Kasumi-1 (cell line): ENCODE measurements around the gene SIPA1L3.

Experiments
- DNase-seq, 2 experiments: peaks; one replicate each; lab custom pipeline; 2025; lab: John Stamatoyannopoulos, UW

The SIPA1L3 gene

DNA sequence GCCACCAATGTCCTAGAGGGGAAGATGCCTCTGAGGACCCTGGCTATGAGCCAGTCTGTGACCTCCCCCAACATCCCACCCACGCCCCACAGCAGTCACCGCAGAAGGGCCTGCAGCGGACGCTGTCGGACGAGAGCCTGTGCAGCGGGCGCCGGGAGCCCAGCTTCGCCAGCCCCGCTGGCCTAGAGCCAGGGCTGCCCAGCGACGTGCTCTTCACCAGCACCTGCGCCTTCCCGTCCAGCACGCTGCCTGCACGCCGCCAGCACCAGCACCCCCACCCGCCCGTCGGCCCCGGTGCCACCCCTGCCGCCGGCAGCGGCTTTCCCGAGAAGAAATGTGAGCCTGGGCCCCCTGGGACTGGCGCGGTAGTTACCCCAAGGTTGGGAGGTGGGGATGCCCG, 286.4 kb downstream of the SIPA1L3 start:
- DNase-seq, result no peak

DNA sequence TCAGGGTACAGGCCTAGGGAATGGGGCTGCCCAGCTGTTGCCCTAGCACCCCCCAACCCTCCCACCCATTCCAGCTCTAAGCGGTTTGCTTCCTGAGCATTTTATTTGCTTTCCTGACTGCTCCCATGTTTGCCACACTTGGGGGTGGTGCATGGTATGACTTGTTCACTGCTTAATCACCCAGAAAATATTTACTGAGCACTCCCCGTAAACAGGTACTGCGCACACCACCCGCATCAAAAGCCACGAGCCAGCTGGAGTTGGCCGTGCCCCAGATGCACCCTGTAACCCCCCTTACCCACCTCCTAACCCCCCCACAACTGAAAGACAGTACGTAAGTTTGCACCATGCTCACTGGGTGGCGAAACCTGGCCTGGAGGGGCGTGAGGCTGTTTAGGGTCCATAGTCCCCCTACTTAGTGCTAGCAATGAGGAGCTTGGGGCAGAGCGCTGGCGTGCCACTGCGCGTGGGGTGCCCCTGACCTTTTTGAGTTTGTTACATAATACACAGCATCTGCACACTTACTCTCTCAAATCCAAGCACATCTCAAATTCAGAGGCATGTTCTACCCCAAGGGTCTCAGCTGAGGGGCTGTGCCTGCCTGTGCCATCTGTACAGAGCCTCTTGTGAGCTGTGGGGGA, 287.2 kb downstream of the SIPA1L3 start:
- no peak for DNase-seq

DNA sequence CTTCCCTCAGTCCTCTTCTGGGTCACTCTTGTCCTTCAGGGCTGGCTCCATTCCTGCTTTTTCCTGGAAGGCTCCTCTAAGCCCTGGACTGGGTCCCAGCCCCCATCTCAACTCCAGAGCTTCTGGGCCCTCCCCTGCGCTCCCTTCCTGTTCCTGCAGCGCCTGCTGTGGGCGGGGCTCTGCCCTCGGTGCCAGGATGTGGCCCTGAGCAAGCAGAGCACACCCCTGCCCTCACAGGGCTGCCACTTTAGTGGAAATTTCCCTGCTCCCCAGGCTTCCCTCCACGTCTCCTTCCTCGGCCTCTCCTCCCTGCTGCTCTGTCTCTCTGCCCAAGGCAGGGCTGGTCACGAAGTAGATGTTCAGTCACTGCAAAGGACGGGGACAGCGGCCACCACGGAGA, 288.2 kb downstream of the SIPA1L3 start:
- DNase-seq, result no peak

DNA sequence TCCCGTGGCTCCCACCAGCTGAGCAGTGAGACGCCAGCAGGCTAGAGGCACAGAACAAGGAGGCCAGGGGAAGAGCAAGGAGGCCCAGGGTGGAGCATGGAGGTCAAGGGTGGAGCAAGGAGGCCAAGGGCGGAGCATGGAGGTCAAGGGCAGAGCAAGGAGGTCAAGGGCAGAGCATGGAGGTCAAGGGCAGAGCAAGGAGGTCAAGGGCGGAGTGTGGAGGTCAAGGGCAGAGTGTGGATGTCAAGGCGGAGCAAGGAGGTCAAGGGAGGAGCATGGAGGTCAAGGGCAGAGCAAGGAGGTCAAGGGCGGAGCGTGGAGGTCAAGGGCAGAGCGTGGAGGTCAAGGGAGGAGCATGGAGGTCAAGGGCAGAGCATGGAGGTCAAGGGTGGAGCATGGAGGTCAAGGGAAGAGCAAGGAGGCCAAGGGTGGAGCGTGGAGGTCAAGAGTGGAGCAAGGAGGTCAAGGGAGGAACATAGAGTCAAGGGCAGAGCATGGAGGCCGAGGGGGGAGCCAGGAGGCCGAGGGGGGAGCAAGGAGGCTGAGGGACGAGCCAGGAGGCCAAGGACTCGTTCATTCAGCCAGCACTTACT, 289.3 kb downstream of the SIPA1L3 start:
- DNase-seq, result no peak

DNA sequence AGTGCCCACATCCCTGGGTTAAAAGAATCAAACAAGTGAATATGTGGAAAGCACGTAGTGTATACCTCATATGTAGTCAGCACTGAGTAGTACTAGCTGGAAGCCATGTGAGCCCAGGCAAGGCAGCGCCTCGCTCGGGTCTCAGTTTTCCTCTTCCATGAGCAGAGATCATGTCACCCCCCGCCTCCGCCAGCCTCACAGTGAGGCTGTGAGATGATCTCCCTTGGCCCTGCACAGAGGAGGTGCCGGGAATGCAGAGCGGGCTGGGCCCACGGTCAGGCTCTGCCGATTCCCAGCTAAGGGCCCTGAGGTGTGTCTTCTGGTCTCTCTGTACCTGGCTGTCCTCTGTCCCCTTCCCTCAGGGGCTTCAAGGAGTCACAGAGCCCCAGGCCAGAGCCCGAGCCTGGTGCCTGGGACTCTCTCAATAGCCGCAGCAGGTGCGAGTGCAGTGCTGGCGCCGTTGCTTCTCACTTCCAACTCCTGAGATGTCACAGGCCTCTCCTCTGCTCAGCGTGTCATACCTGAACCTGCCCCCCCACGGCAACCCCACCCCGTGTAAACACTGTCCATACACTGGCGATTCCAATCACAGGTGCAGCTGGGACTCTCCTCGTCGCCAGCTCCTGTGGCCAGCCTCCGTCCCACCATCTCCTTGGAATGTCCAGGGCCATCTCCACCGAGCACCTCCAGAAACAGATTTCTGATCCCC, 290.1 kb downstream of the SIPA1L3 start:
- no peak for DNase-seq

DNA sequence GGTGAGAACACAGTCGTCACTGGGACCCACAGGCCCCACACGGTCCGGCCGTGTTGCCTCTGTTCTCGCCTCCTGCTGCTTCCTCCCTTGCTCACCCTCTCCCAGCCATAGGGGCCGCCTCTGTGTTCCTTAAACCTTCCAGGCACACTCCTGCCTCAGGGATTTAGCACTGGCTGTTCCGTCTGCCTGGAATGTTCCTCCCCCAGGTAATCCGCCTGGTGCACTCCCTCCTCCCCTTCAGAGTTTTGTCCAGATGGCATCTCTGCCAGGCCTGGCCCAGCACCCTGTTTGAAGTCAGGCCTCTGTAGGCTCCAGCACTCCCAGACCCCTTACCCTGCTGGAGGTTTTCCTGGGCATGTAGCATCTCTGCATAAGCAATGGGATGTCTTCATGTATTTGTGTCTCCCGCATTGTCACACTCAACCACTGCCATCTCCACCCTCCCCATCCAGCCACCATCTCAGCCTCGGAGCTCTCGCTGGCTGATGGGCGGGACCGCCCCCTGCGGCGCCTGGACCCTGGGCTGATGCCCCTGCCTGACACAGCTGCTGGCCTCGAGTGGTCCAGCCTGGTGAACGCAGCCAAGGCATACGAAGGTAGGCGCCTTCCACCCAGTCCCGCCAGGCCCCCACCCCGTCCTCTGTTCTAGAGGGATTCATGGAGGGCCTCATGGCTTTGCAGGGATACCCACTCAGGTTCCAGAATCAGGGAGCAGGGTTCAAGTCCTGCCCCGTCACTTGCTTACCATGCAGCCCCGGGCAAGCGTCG, 291.1 kb downstream of the SIPA1L3 start:
- DNase-seq, result no peak

DNA sequence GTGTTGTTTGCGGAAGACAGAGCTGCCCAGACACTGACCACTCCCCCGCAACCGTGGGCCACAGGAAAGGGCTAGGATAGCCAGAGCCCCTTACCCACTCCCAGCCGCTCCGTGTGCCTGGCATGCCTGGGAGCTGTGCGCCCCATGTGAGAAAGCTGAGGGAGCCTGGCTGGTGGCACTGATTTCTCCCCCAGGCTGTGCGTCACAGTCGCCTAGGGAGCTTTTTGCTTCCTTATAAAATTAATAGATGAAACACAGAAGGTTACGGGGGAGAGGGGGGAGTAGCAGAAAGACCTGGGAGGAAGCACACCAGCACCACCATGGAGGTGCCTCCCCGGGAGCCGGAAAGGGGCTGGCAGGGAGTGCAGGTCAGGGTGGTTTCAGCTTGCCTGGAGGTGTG, 292.3 kb downstream of the SIPA1L3 start:
- DNase-seq, result no peak

DNA sequence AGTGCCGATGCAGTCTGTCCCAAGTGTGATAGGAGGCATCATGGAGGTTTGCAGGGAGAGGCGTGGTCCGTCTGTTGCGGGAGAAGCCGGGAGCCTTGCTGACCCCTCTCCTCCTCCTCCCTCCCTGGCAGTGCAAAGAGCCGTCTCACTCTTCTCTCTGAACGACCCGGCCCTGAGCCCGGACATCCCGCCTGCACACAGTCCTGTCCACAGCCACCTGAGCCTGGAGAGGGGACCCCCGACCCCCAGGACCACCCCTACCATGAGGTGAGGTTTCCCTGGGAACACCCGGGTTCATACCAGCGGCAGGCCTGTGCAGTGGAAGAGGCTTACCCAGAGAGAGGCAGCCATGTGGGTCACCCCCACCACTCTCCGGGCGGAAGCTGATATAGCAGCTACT, 294.7 kb downstream of the SIPA1L3 start:
- no peak for DNase-seq

DNA sequence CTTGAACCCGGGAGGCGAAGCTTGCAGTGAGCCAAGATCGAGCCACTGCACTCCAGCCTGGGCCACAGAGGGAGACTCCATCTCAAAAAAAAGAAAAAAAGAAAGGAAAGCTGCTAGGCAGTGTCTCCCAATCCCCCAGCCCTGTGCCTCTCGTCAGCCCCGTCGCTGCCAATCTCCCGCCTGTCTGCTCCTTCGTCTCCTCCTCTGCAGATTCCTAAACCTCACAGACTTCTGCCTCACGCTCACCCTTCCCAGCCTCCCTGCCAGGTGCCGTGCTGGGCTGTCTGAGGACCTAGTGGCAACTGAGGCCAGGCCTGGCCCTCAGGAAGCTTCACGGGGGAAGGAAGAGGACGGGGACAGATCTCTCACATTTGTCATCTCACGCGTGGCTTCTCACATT, 295.5 kb downstream of the SIPA1L3 start:
- DNase-seq, result no peak

DNA sequence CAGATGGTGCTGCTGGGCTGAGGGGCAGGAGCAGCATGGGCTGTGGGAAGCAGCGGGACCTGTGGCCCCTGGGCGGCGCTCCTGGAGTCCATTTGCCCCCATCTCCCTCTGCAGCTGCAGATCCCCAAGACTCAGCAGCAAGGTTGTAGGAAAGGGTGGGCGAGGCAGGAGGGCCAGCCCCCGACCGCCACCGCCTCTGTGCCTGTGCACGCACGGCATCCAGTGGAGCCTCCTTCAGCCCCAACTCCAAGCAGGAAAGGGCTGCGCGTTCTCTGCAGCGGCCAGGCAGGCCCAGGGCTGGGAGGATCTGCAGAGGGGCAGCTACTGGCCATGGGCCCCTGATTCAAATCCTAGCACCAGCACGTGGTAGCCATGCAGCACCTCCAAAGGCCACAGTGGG, 296.2 kb downstream of the SIPA1L3 start:
- DNase-seq, result no peak

DNA sequence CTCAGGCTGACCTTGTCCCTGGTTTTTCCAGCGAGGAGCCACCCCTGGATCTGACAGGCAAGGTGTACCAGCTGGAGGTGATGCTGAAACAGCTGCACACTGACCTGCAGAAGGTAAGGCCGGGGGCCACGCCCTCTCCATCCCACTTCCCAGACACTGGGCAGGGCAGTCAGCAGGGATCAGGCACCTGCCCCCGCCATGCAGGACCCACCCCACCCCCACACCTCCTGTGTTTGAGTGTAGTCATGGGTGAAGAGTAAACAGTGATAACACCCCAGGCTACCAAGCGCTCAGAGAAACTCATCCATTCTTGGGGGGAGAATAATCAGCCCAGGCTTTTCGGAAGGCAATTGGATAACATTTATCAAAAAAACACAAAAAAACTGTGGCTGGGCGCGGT, 297.1 kb downstream of the SIPA1L3 start:
- no peak for DNase-seq

DNA sequence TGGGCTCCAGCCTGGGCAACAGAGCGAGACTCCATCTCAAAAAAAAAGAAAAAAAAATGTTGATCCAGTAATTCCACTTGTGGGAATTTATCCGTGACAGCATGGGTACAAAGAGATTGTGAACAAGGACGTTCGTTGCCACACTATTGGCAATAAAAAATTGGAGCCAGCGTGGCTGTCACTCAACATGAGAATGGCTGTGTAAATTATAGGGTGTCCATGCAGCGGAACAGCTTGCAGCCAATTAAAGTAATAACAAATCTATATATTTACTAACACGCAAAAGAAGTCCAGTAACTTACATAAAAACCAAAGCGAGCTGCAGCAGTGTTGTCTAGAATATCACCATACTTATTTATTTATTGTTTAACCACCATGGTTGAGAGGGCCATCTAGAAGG, 297.7 kb downstream of the SIPA1L3 start:
- no peak for DNase-seq

DNA sequence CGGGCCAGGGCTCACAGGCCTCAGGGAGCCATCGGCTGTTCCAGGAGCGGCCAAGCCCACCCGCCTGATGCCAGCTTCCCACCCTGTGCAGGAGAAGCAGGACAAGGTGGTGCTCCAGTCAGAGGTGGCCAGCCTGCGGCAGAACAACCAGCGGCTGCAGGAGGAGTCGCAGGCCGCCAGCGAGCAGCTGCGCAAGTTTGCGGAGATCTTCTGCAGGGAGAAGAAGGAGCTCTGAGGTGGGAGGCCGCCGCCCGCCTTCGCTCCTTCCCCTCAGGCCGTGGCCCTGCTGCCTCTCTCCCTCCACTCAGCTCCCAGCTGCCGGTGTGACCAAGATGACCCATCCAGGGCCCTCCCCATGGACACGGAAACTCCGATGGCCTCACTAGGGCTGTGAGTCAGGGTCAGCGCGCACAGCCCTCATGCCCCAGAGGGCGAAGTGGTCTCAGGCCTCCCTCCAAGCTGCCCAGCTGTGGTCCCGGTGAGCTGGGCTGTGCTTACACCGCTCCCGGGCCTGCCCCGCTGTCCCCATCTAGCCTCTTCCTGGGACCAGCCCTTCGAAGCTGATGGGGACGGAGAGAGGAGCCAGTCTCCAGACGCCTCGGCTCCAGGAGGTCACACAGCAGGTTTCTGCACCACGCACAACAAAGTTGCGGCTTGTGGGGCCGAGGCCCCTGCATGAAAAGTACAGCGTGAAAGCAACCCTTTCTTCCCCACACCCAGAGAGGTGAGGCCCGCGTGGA, 299.2 kb downstream of the SIPA1L3 start:
- no peak for DNase-seq

DNA sequence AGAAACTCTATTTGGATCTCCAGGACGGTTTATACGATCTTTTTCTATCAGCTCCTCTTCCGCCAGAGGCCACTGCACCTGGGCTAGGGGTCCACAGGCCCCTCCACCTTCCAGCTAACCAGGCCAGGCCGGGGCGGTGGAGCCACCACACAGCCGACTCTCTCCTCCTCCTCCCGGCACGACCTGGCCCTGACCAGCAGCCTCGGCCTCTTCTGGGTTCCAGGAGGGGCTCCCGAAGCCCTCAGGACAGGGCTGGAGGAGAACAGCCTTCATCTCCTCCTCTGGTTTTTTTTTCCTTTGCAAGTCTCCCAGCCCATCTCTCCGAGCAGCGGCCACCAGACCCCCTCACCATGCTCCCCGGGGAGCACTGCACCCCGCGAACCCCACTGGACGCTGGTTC, 299.9 kb downstream of the SIPA1L3 start:
- no peak for DNase-seq

DNA sequence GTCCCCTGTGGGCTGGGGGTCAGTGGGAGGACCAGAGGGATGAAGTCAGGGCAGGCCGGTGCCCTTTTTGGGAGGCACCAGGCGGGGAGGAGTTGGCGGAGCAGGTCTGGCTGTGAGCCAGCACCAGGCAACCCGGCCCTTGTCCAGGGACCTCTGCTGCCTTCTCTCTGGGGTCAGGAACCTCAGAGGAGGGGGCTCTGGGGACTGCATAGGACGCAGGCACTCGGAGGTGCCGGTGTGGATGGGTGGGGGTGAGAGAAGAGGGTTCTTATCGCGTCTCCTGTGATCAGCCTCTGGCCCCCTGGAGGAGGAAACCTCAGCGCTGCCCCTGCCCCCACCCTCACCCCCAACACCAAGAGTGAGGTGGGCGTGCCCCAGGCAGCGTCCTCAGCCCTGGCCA, 300.5 kb downstream of the SIPA1L3 start:
- no peak for DNase-seq

DNA sequence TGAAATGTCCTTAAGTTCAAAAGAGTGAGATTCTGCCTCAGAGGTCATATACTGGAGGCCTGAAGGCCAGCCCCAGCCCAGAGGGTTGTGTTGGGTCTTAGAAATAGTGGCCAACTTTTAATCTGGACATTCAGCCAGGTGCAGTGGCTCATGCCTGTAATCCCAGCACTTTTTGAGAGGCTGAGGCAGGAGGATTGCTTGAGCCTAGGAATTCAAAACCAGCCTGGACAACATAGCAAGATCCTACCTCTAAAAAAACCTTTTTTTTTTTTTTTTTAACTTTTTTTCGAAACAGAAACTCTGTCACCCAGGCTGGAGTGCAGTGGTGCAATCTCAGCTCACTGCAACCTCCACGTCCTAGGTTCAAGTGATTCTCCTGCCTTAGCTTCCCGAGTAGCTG, 301.6 kb downstream of the SIPA1L3 start:
- no peak for DNase-seq

DNA sequence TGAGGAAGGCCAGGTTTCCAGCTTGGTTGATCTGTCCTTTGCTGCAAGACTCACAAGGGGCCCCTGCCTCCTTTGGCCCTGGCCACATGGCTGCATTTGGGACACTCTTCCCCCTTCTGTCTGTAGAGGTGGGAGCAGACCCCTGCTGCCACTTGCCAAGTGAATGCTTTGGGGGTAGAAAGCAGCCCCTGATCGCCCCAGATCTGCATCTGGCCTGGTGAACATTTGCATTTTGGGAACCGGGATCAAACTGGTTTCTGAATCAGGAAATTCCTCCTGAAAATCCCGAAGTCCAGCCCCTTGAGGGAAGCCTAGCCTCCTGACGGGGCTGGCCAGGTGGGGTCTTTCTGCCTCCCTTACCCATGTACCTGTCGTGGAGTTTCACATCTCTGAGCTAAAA, 302.1 kb downstream of the SIPA1L3 start:
- DNase-seq, result no peak

DNA sequence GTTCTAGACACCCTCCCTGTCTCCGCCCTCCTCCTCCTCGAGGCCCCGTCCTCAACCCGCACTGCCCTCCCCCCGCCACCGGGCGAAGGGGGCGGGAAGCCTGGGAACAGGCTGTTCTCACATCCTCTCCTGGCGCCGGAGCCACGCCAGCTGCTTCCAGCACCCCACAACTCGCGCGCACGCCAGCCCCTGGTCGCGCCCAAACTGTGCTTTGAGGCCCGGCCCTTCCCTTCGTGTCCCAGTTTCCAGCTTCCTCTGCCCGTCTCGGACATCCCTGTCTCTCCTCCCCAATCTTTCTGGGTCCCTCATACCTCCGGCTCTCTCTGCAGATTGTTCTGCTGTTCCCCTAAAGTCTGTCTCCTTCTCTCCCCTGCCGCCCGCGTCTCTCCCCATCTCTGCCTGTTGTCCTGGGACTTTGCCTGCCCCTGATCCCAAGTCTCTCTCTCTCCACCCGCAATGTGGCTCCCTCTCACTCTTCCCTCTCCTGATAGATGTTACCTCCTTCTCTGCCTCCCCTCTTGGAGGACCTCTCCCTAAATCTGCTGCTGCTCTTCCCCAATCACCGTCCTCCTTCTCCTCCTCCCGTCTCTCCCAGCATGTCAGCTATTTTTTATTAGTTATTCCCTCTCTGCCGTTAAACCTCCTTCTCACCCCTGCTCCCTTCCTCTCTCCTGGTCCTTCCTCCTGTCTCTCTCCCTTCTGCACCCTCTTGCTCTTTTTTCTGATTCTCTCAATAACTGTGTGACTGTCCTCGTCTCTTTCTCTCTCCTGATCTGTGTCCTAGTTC, 302.9 kb downstream of the SIPA1L3 start:
- DNase-seq, result no peak

DNA sequence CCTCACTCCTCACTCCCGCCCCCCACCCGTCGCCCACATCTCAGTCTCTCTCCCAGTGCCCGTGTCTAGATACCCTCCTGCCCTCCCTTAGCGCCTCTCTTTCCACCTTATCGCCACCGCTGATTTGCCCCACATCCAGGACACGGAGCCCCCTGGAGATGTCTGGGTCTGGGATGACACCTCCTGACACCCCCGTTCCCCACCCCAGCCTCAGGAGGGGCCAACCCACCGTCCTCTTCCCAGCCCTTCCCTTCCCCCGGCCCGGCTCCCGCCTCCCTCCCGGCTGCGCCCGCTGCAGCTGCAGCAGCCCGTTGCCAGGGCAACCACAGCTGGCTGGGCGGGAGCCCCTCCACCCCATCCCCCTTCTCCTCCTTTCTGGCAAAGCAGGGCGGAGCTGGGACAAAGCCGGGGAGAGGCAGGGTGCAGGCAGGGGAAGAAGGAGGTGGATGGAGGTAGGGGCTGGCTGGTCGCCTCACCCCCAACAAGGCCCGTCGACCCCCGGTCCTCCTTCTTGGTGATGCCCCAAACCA, 303.5 kb downstream of the SIPA1L3 start:
- DNase-seq, result no peak

DNA sequence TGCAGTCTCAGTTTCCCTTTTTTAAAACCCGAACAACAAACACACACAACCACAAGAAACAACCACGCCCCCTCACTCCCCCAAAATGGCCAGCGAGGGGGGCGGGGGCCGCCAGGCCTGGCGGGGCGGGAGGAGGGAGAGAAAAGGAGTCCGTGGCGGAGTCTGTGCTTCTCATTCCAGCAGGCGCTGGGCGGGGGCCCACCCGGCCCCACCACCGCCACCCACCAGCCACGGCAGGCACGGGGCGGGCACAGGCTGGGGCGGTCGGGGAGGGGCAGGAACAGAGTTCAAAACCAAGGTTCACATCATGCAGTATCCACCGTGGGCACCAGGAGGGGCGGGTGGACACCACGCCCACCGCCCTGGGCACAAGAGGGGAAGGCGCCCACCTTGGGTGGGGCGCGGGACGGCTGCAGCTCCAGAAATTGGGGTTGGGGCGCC, 304.2 kb downstream of the SIPA1L3 start:
- DNase-seq, result no peak

DNA sequence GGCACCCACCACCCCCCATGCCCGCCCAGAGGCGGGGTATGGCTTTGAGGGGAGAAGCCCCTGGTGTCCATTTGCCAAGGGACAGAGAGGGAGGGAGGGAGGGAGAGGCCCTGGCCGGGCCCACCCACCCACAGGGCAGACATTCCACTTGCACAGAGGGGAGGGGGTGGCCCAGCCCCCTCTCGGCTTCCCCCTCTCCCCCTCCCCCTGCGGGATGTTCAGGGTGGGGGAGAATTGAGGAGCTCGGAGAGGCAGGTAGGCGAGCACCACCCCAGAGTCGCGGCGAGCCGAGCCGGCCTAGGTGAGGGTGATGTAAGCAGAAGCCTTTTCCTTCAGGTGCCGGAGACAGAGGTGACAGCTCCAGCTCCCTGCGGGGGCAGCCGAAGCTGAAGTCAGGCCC, 304.8 kb downstream of the SIPA1L3 start:
- no peak for DNase-seq
